Body of pancreas (tissue), 4 donors: ENCODE measurements around the gene DRP2. TPM values are rescaled to one million over a fixed set of nuclear protein-coding genes. Genes with fewer than 3 reads are reported as not detected.

Experiments used
- ATAC-seq: fragments of 150-250 bp; one replicate; pipeline ENCODE4 v1.9.1; 2016
- DNase-seq, 4 donors: peaks; one replicate each; pipeline ENCODE4 v3.0.0-alpha.2; 2019
- H3K27ac ChIP-seq, 4 donors: fragments of 200-600 bp; sonication (generic); 1 replicate in 3 of 4; 2 replicates in 1 of 4; pipeline versions ENCODE4 v1.5.1 to v1.6.1; 2016 to 2019; ENCODE audit warnings: mild to moderate bottlenecking in 1 of 4, mixed read lengths in 1 of 4, moderate library complexity in 1 of 4
- H3K27me3 ChIP-seq, 2 donors: fragments of 200-600 bp; sonication (generic); one replicate each; pipeline ENCODE4 v1.6.0; 2016; ENCODE audit warnings: mild to moderate bottlenecking in 1 of 2
- H3K36me3 ChIP-seq, 2 donors: fragments of 200-600 bp; sonication (generic); replicated peaks in 1 of 2; 2 replicates each; pipeline ENCODE4 v1.5.1; 2016; ENCODE audit warnings: low read depth in 2 of 2; ENCODE audit not compliant: insufficient read depth in 1 of 2
- H3K4me1 ChIP-seq: fragments of 200-600 bp; sonication (generic); one replicate; pipeline ENCODE4 v1.6.0; 2016
- H3K4me3 ChIP-seq, 2 donors: fragments of 200-600 bp; sonication (generic); 1 replicate in 1 of 2; 2 replicates in 1 of 2; pipeline ENCODE4 v1.5.1; 2016 to 2019
- H3K9me3 ChIP-seq, 3 donors: fragments of 200-600 bp; sonication (generic); 1 replicate in 2 of 3; 2 replicates in 1 of 3; pipeline ENCODE4 v1.5.1; 2016
- CTCF ChIP-seq, 7 experiments: fragments of 450-650 bp in 4 of 7; fragments of 200-600 bp in 3 of 7; sonication (generic) in 3 of 7; IDR thresholded peaks; one replicate each; pipeline ENCODE4 v1.5.1; 2016 to 2019; ENCODE audit warnings: antibody characterized with exemption in 7 of 7
- POLR2A ChIP-seq, 3 donors: fragments of 450-650 bp; IDR thresholded peaks; one replicate each; pipeline ENCODE4 v1.6.1; 2016; ENCODE audit warnings: antibody characterized with exemption in 3 of 3, mild to moderate bottlenecking in 2 of 3
- WGBS, 2 donors: methylation state at CpG; one replicate each; pipeline ENCODE4 v1.1.5; 2017; 5-methylcytosine and 5-hydroxymethylcytosine counted together
- intact Hi-C: fragments of 100-400 bp; cut with DNase I; formaldehyde crosslinking; loops from one replicate; pipeline ENCODE4 v1.15.1; 2023
- total RNA-seq, 2 donors: library from RNA; depleted of rRNA; stranded (reverse); fragments of >200 nt; gene quantifications; one replicate each; pipeline ENCODE4 v1.1.0, GENCODE V29; 2016

The DRP2 gene
- total RNA-seq, 2 donors from 2014 or later, result not detected

GRCh38 chrX:101258259-101258581 is 38.6 kb downstream of the DRP2 start:
- TF ChIP-seq POLR2A (IDR thresholded peaks at IDR 0.05) (no peak), CTCF (IDR thresholded peaks at IDR 0.05) (no peak)
- H3K9me3 ChIP-seq, result no peaks in the 10 kb centered on the region
- intact Hi-C loops, result no loop called here
- DNase-seq (no peak), ATAC-seq (no peak)
- no peak overlapping the region for H3K4me3 ChIP-seq
- WGBS, 2 donors, result 86% methylated on average over 11 of the region's 11 CpGs; no CpG with 5 or more reads in 1 of the 2 donors
- no peaks in the 10 kb centered on the region for H3K27me3 ChIP-seq
- H3K27ac ChIP-seq, result no peak overlapping the region
- H3K4me1 ChIP-seq, result no peaks in the 10 kb centered on the region
- no peaks in the 10 kb centered on the region for H3K36me3 ChIP-seq

GRCh38 chrX:101260435-101260834 is 40.8 kb downstream of the DRP2 start:
- DNase-seq (no peak), ATAC-seq (no peak)
- intact Hi-C loops, result no loop called here
- Histone ChIP-seq H3K27me3 (no peaks in the 10 kb centered on the region), H3K27ac (no peak overlapping the region), H3K4me3 (no peak overlapping the region), H3K4me1 (no peaks in the 10 kb centered on the region), H3K36me3 (no peaks in the 10 kb centered on the region), H3K9me3 (no peaks in the 10 kb centered on the region)
- TF ChIP-seq POLR2A (IDR thresholded peaks at IDR 0.05), result no peak
- peak in 1 of 7 experiments; percentile 7 for TF ChIP-seq CTCF (IDR thresholded peaks at IDR 0.05)
- WGBS, 2 donors, result 42 to 43% methylated on average over 1 to 4 of the region's 4 CpGs

GRCh38 chrX:101262590-101262989 is 43.0 kb downstream of the DRP2 start:
- Histone ChIP-seq H3K27ac (no peak overlapping the region), H3K9me3 (no peaks in the 10 kb centered on the region), H3K4me3 (no peak overlapping the region), H3K36me3 (no peaks in the 10 kb centered on the region), H3K4me1 (no peaks in the 10 kb centered on the region), H3K27me3 (no peaks in the 10 kb centered on the region)
- WGBS, 2 donors, result 89 to 90% methylated on average over 1 to 3 of the region's 4 CpGs
- DNase-seq (no peak), ATAC-seq (no peak)
- intact Hi-C loops, result no loop called here
- no peak for TF ChIP-seq POLR2A (IDR thresholded peaks at IDR 0.05)
- no peak for TF ChIP-seq CTCF (IDR thresholded peaks at IDR 0.05)

GRCh38 chrX:101263766-101264165 is 44.2 kb downstream of the DRP2 start:
- H3K9me3 ChIP-seq, result no peaks in the 10 kb centered on the region
- no peak overlapping the region for H3K27ac ChIP-seq
- TF ChIP-seq POLR2A (IDR thresholded peaks at IDR 0.05), result no peak
- TF ChIP-seq CTCF (IDR thresholded peaks at IDR 0.05), result no peak
- no peak overlapping the region for H3K4me3 ChIP-seq
- ATAC-seq, result no peak
- DNase-seq, result no peak
- H3K4me1 ChIP-seq, result no peaks in the 10 kb centered on the region
- no peaks in the 10 kb centered on the region for H3K36me3 ChIP-seq
- 40 to 66% methylated on average over 2 of the region's 2 CpGs for WGBS, 2 donors
- intact Hi-C loops, result no loop called here
- H3K27me3 ChIP-seq, result no peaks in the 10 kb centered on the region

GRCh38 chrX:101265869-101266428 is 46.4 kb downstream of the DRP2 start:
- ATAC-seq (no peak), DNase-seq (no peak)
- intact Hi-C loops, result no loop called here
- Histone ChIP-seq H3K36me3 (no peaks in the 10 kb centered on the region), H3K27me3 (no peaks in the 10 kb centered on the region), H3K27ac (no peak overlapping the region), H3K4me1 (no peaks in the 10 kb centered on the region), H3K4me3 (no peak overlapping the region), H3K9me3 (no peaks in the 10 kb centered on the region)
- TF ChIP-seq CTCF (IDR thresholded peaks at IDR 0.05) (no peak), POLR2A (IDR thresholded peaks at IDR 0.05) (no peak)
- WGBS, 2 donors, result 66 to 100% methylated on average over 1 to 5 of the region's 5 CpGs
